Omental fat pad (tissue), 4 donors: ENCODE data around the gene TEDC2. TPM values are rescaled to one million over a fixed set of nuclear protein-coding genes. Genes with fewer than 3 reads are reported as not detected.

Source experiments
- ATAC-seq: fragments of 150-250 bp; one replicate; pipeline ENCODE4 v1.9.1; 2016; ENCODE audit warnings: mild to moderate bottlenecking, moderate library complexity; ENCODE audit not compliant: low FRiP score
- DNase-seq: peaks from one replicate; pipeline ENCODE4 v3.0.0-alpha.2; 2019; ENCODE audit warnings: low spot score
- CTCF ChIP-seq, 3 donors: fragments of 450-650 bp; IDR thresholded peaks; one replicate each; pipeline ENCODE4 v1.5.1; 2016 to 2017; ENCODE audit warnings: antibody characterized with exemption in 3 of 3, mild to moderate bottlenecking in 3 of 3, moderate library complexity in 2 of 3
- total RNA-seq, 4 donors: library from RNA; depleted of rRNA; stranded (reverse); fragments of >200 nt; gene quantifications; one replicate each; pipeline ENCODE4 v1.1.0, GENCODE V29; 2016

TEDC2 gene
- total RNA-seq, 4 donors from 2014 or later, result 0.50 to 1.1 TPM; not detected in 2

- ATAC-seq, result peak; percentile 35
- TF ChIP-seq CTCF (IDR thresholded peaks at IDR 0.05), result no peak
- DNase-seq, result no peak
These were observed 14.3 kb downstream of the TEDC2 start for GRCh38 chr16:2473999-2474876.

- TF ChIP-seq CTCF (IDR thresholded peaks at IDR 0.05), result no peak
- ATAC-seq (peak; percentile 82), DNase-seq (peak; percentile 31)
These were observed 15.0 kb downstream of the TEDC2 start, which contains the start of gene TBC1D24 for GRCh38 chr16:2474877-2475412. TBC1D24 (plus strand) TSS chr16:2475127; CDS start chr16:2496149, 21,022 bp downstream.

GRCh38 chr16:2475413-2476344, 15.8 kb downstream of the TEDC2 start:
- DNase-seq (no peak), ATAC-seq (no peak)
- TF ChIP-seq CTCF (IDR thresholded peaks at IDR 0.05), result no peak

- ATAC-seq (no peak), DNase-seq (no peak)
- TF ChIP-seq CTCF (IDR thresholded peaks at IDR 0.05), result no peak
These were observed 16.4 kb downstream of the TEDC2 start for GRCh38 chr16:2476345-2476720.

- no peak for DNase-seq
- no peak for ATAC-seq
- TF ChIP-seq CTCF (IDR thresholded peaks at IDR 0.05), result no peak
These were observed 16.8 kb downstream of the TEDC2 start for GRCh38 chr16:2476741-2477140.

GRCh38 chr16:2477327-2477726, 17.4 kb downstream of the TEDC2 start:
- no peak for TF ChIP-seq CTCF (IDR thresholded peaks at IDR 0.05)
- DNase-seq (no peak), ATAC-seq (no peak)
